ENCODE results near the gene CDKN1C.

CDKN1C gene

GRCh38 chr11:2835296-2835695 lies 50.3 kb downstream of the CDKN1C start:
- no peak for DNase-seq (ENCODE audit: low read depth, low spot score)
- POLR2A ChIA-PET: no interaction called here
- no peak overlapping the region for H3K4me3 ChIP-seq (ENCODE audit: low read depth, low read length)
- no peak for TF ChIP-seq CTCF (IDR thresholded peaks at IDR 0.05; ENCODE audit: insufficient read depth, low read length, missing control alignments)
- CTCF ChIA-PET: interaction anchor here (1.5 kb wide), 1 partner anchor 17 kb away, joined by 3 read pairs; no protein-coding TSS in a partner anchor

- DNase-seq (ENCODE audit: low read depth, low spot score): no peak
- ChIA-PET CTCF (interaction anchor here (1.5 kb wide), 1 partner anchor 16 kb away, joined by 3 read pairs; no protein-coding TSS in a partner anchor), POLR2A (no interaction called here)
- H3K4me3 ChIP-seq (ENCODE audit: low read depth, low read length): no peak overlapping the region
- TF ChIP-seq CTCF (IDR thresholded peaks at IDR 0.05; ENCODE audit: insufficient read depth, low read length, missing control alignments): no peak
These were observed 50.9 kb downstream of the CDKN1C start for GRCh38 chr11:2834503-2835273.

- no peak overlapping the region for H3K4me3 ChIP-seq (ENCODE audit: low read depth, low read length)
- ChIA-PET POLR2A (no interaction called here), CTCF (no interaction called here)
- TF ChIP-seq CTCF (IDR thresholded peaks at IDR 0.05; ENCODE audit: insufficient read depth, low read length, missing control alignments): no peak
- no peak for DNase-seq (ENCODE audit: low read depth, low spot score)
These were observed 51.7 kb downstream of the CDKN1C start for GRCh38 chr11:2833716-2834502.

Data from AG04449 (cell line).